T-helper 2 cell treated with Interferon-gamma antibody and Interleukin-4, amounts not matched to agents 100 ng/mL and 5 ng/mL, for 36 hours (primary cell): ENCODE results near the gene MIER2. TPM values are rescaled to one million over a fixed set of nuclear protein-coding genes. Genes with fewer than 3 reads are reported as not detected.

Source experiments
- intact Hi-C: fragments of 100-400 bp; cut with micrococcal nuclease; formaldehyde crosslinking; loops from one replicate; pipeline ENCODE4 v1.15.1; 2023
- total RNA-seq: library from RNA; stranded (reverse); gene quantifications from 2 replicates; pipeline ENCODE4 v1.2.3, GENCODE V29; 2022

The MIER2 gene
- total RNA-seq, 1 donor from 2014 or later = 26.4 TPM

- intact Hi-C loops = no loop called here
Observed at GRCh38 chr19:379796-380195, 35.2 kb upstream of the MIER2 start.

- intact Hi-C loops = no loop called here
Observed at GRCh38 chr19:378706-379105, 34.1 kb upstream of the MIER2 start.

GRCh38 chr19:377801-378581, 33.4 kb upstream of the MIER2 start:
- intact Hi-C loops = no loop called here

- intact Hi-C loops = no loop called here
Observed at GRCh38 chr19:376111-376470, 31.5 kb upstream of the MIER2 start.

- intact Hi-C loops = no loop called here
Observed at GRCh38 chr19:375395-376110, 31.0 kb upstream of the MIER2 start.

GRCh38 chr19:374886-375235, 30.3 kb upstream of the MIER2 start:
- intact Hi-C loops = no loop called here

GRCh38 chr19:374183-374885, 29.7 kb upstream of the MIER2 start:
- intact Hi-C loops = no loop called here

- intact Hi-C loops = no loop called here
Observed at GRCh38 chr19:373391-374182, 29.0 kb upstream of the MIER2 start.

GRCh38 chr19:372306-372890, 27.8 kb upstream of the MIER2 start:
- intact Hi-C loops = no loop called here

- intact Hi-C loops = no loop called here
Observed at GRCh38 chr19:371501-372168, 27.0 kb upstream of the MIER2 start.

- intact Hi-C loops = no loop called here
Observed at GRCh38 chr19:370641-371330, 26.2 kb upstream of the MIER2 start.

GRCh38 chr19:369876-370275, 25.3 kb upstream of the MIER2 start:
- intact Hi-C loops = no loop called here

- intact Hi-C loops = no loop called here
Observed at GRCh38 chr19:369256-369655, 24.7 kb upstream of the MIER2 start.

GRCh38 chr19:368630-369024, 24.0 kb upstream of the MIER2 start:
- intact Hi-C loops = no loop called here

GRCh38 chr19:367963-368629, 23.5 kb upstream of the MIER2 start:
- intact Hi-C loops = no loop called here

- intact Hi-C loops = no loop called here
Observed at GRCh38 chr19:367561-367960, 23.0 kb upstream of the MIER2 start.

GRCh38 chr19:366951-367350, 22.4 kb upstream of the MIER2 start:
- intact Hi-C loops = no loop called here

- intact Hi-C loops = no loop called here
Observed at GRCh38 chr19:366205-366783, 21.7 kb upstream of the MIER2 start.
